Measurements from ENCODE around the gene MRGPRG. TPM values are rescaled to one million over a fixed set of nuclear protein-coding genes. Genes with fewer than 3 reads are reported as not detected.

MRGPRG gene
- total RNA-seq, 1 experiment from 2014 or later, result not detected

DNA sequence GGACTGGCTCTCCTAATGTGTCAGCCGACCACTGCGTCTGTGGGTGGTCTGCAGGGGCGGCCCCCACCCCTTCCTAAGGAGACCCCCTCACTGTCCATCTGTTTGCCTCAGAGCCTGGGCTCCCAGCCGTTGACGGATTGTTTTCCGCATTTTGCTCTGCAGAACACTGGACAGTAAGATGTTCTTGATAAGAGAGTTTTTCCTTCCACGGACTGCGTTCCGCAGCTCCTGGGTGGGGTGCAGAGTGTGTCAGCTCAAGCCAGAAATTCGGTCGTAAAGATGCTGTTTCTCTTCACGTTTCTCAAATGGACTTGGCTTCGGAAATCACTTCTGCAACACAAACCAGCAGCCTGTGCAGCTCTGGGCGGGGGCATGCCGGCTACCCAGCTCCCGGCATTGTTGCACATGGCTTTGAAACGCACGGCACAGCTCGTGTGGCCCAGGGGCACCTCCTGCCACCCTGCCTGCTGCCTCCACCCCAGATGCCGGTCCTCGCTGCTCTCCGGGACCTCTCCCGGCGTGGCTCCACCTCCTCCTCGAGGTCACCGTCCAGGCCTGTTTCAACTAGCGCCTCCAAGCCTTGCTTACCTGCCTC, 2.9 kb upstream of the MRGPRG start:
- TF ChIP-seq CTCF (conservative IDR thresholded peaks at IDR 0.05) (no peak), EZH2 (IDR thresholded peaks at IDR 0.05; ENCODE audit: low read depth) (no peak)
- H3K4me3 ChIP-seq, result no peak overlapping the region
- H3K27ac ChIP-seq, result no peak overlapping the region
- H3K36me3 ChIP-seq (ENCODE audit: low read depth), result no peaks in the 10 kb centered on the region
- ChIA-PET CTCF (no interaction called here), POLR2A (ENCODE audit: unreplicated experiment) (interaction anchor here (0.6 kb wide), 1 partner anchor 142 kb away, joined by 3 read pairs; no protein-coding TSS in a partner anchor)
- DNase-seq, result no peak
- no peak overlapping the region for H3K4me2 ChIP-seq
- intact Hi-C loops (cut with micrococcal nuclease; ENCODE audit: unreplicated experiment), result no loop called here
- H3K79me2 ChIP-seq (ENCODE audit: low read depth), result no peaks in the 10 kb centered on the region
- H3K9me3 ChIP-seq (ENCODE audit: insufficient read depth, low read depth), result no peaks in the 10 kb centered on the region
- H3K9me2 ChIP-seq (ENCODE audit: insufficient read depth), result no peaks in the 10 kb centered on the region
- H4K20me1 ChIP-seq (ENCODE audit: insufficient read depth), result no peaks in the 10 kb centered on the region
- no TSS peak for BruUV-seq (replicated peaks)
- H3F3A ChIP-seq (ENCODE audit: insufficient read depth, low read depth), result no peaks in the 10 kb centered on the region
- peaks cover 32% of the 10 kb centered on the region for H3K27me3 ChIP-seq (ENCODE audit: insufficient read depth, low read depth)
- no peaks in the 10 kb centered on the region for H3K4me1 ChIP-seq (replicated peaks; ENCODE audit: insufficient read depth)
- no peak overlapping the region for H2AFZ ChIP-seq

DNA sequence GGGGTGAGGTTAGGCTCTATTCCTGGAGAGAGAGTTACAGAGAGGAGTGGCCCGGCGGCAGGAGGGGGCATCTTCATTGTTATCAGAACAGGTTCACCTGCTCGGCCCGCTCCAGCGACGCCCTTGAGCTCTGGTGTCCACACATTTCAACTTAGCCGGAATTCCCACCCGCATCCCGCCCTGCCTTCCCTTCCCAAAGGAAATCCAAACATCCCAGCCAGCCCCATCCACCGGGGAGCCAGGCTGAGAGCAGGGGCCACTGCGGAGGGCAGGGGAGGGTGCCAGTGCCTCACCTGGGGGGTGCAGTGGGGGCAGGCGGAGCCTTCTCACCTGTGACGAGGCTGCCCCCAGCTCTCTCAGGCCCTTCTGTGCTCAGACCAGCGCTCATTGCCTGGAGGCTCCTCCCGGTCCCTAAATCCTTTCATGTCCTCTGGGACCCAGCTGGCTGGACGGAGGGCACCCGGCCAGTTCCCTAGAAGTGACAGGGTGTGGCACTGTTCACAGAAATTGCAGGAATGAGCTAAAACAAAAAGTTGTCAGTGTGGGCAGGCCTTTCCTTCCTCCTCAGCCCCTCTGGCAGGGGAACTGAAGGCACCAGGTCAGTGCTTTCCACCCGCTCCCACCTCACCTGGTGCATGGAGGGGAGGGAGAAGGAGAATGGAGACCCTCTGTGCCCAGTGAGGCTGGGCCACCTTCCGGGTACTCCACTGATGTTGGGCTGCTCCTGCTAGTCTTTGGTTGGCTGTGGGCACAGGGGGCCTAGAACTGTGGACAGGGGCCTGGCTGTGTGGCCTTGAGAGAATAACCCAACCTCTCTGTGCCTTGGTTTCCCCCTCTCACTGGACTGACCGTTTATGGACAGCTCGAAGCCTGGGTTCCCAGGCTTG, 2.2 kb upstream of the MRGPRG start:
- Histone ChIP-seq H3K27ac (no peak overlapping the region), H3K9me3 (ENCODE audit: insufficient read depth, low read depth) (no peaks in the 10 kb centered on the region), H2AFZ (no peak overlapping the region), H3K4me1 (replicated peaks; ENCODE audit: insufficient read depth) (no peaks in the 10 kb centered on the region), H3F3A (ENCODE audit: insufficient read depth, low read depth) (no peaks in the 10 kb centered on the region), H3K79me2 (ENCODE audit: low read depth) (no peaks in the 10 kb centered on the region), H3K36me3 (ENCODE audit: low read depth) (no peaks in the 10 kb centered on the region), H3K9me2 (ENCODE audit: insufficient read depth) (no peaks in the 10 kb centered on the region), H3K27me3 (ENCODE audit: insufficient read depth, low read depth) (peaks cover 32% of the 10 kb centered on the region), H3K4me3 (no peak overlapping the region), H3K4me2 (no peak overlapping the region), H4K20me1 (ENCODE audit: insufficient read depth) (no peaks in the 10 kb centered on the region)
- intact Hi-C loops (cut with micrococcal nuclease; ENCODE audit: unreplicated experiment), result no loop called here
- TF ChIP-seq CTCF (conservative IDR thresholded peaks at IDR 0.05) (no peak), EZH2 (IDR thresholded peaks at IDR 0.05; ENCODE audit: low read depth) (no peak)
- POLR2A ChIA-PET (ENCODE audit: unreplicated experiment), result interaction anchor here (0.6 kb wide), 1 partner anchor 142 kb away, joined by 3 read pairs; no protein-coding TSS in a partner anchor
- CTCF ChIA-PET, result no interaction called here
- DNase-seq, result no peak
- BruUV-seq (replicated peaks), result no TSS peak

GRCh38 chr11:3220101-3220500, 1.5 kb upstream of the MRGPRG start:
- TF ChIP-seq EZH2 (IDR thresholded peaks at IDR 0.05; ENCODE audit: low read depth) (no peak), CTCF (conservative IDR thresholded peaks at IDR 0.05) (no peak)

More at GRCh38 chr11:3220101-3220500, 1.5 kb upstream of the MRGPRG start:
- H3K4me2 ChIP-seq, result no peak overlapping the region
- H4K20me1 ChIP-seq (ENCODE audit: insufficient read depth), result no peaks in the 10 kb centered on the region
- POLR2A ChIA-PET (ENCODE audit: unreplicated experiment), result no interaction called here
- no peaks in the 10 kb centered on the region for H3K9me3 ChIP-seq (ENCODE audit: insufficient read depth, low read depth)
- H3K9me2 ChIP-seq (ENCODE audit: insufficient read depth), result no peaks in the 10 kb centered on the region
- H3F3A ChIP-seq (ENCODE audit: insufficient read depth, low read depth), result no peaks in the 10 kb centered on the region
- no peak overlapping the region for H3K27ac ChIP-seq
- no peaks in the 10 kb centered on the region for H3K79me2 ChIP-seq (ENCODE audit: low read depth)
- CTCF ChIA-PET, result no interaction called here
- H2AFZ ChIP-seq, result no peak overlapping the region
- no peak overlapping the region for H3K4me3 ChIP-seq
- DNase-seq, result no peak
- no peaks in the 10 kb centered on the region for H3K4me1 ChIP-seq (replicated peaks; ENCODE audit: insufficient read depth)
- intact Hi-C loops (cut with micrococcal nuclease; ENCODE audit: unreplicated experiment), result no loop called here
- peaks cover 35% of the 10 kb centered on the region for H3K27me3 ChIP-seq (ENCODE audit: insufficient read depth, low read depth)
- H3K36me3 ChIP-seq (ENCODE audit: low read depth), result no peaks in the 10 kb centered on the region
- BruUV-seq (replicated peaks), result no TSS peak

All from PC-9 (cell line).